ENCODE data around the gene TENT4B.

DNA sequence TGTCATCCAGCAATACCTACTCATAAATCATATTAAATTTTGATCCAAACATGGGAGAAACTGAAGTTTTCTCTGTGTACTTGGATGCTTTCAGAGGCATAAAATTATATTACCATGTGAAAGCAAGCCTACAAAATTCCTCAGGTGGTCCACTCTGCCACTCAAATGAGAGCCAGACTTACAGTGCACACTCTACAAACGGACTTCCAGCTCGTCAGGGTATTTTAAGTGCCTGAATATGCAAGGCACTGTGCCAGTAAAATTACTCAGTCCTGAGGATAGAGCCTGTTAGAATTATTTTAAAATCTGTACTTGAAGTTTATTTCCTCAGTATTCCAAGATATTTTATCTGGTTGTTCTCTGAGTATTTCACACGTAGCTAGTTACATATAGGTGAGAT is 54.5 kb downstream of the TENT4B start:
- TF ChIP-seq CEBPB (IDR thresholded peaks at IDR 0.05) (no peak), TAF1 (IDR thresholded peaks at IDR 0.05; ENCODE audit: low read depth) (no peak), RAD21 (IDR thresholded peaks at IDR 0.05; ENCODE audit: low read depth) (no peak), ZBTB7A (IDR thresholded peaks at IDR 0.05; ENCODE audit: low read depth) (no peak), YY1 (IDR thresholded peaks at IDR 0.05; ENCODE audit: low read depth) (no peak), CREB1 (IDR thresholded peaks at IDR 0.05; ENCODE audit: low read depth) (no peak), EGR1 (IDR thresholded peaks at IDR 0.05) (no peak), REST (IDR thresholded peaks at IDR 0.05; ENCODE audit: low read depth) (no peak), TEAD4 (IDR thresholded peaks at IDR 0.05) (no peak), EP300 (IDR thresholded peaks at IDR 0.05; ENCODE audit: borderline replicate concordance) (no peak)
